GM20000 (cell line): ENCODE data around the gene NEU4.
A peak's percentile ranks its signal among the peaks of the same experiment; 100 is the strongest.

Experiments
- DNase-seq: peaks from one replicate; pipeline ENCODE4 v3.0.0; 2012; ENCODE audit warnings: low spot score
- CTCF ChIP-seq: IDR thresholded peaks from 2 replicates; pipeline ENCODE4 v1.5.1; 2012; ENCODE audit warnings: mild to moderate bottlenecking, control low read depth; ENCODE audit errors: extremely low read depth, missing control alignments

Gene NEU4

GRCh38 chr2:241767464-241768250, 41.3 kb upstream of the NEU4 start:
- no peak for TF ChIP-seq CTCF
- DNase-seq: peak; percentile 19

- TF ChIP-seq CTCF: no peak
- no peak for DNase-seq
These were observed 40.7 kb upstream of the NEU4 start for GRCh38 chr2:241768251-241768711.

- TF ChIP-seq CTCF: no peak
- peak; percentile 15 for DNase-seq
These were observed 40.1 kb upstream of the NEU4 start for GRCh38 chr2:241768850-241769249.

- DNase-seq: peak; percentile 8
These were observed 39.2 kb upstream of the NEU4 start for GRCh38 chr2:241769819-241770184.

GRCh38 chr2:241770185-241770935, 38.6 kb upstream of the NEU4 start:
- no peak for TF ChIP-seq CTCF
- DNase-seq: peak; percentile 35

More at GRCh38 chr2:241769819-241770184, 39.2 kb upstream of the NEU4 start:
- no peak for TF ChIP-seq CTCF

- TF ChIP-seq CTCF: no peak
- peak; percentile 39 for DNase-seq
These were observed 38.1 kb upstream of the NEU4 start for GRCh38 chr2:241770936-241771285.
